NCI-H128 (cell line): ENCODE measurements around the gene MRGPRE.

Experiments
- DNase-seq: peaks from one replicate; lab custom pipeline; 2025; ENCODE audit not compliant: unreplicated experiment; lab: John Stamatoyannopoulos, UW

Gene MRGPRE

GRCh38 chr11:3197044-3197695 lies 35.0 kb downstream of the MRGPRE start:
- DNase-seq, result no peak

GRCh38 chr11:3196161-3197043 lies 35.8 kb downstream of the MRGPRE start:
- no peak for DNase-seq

DNA sequence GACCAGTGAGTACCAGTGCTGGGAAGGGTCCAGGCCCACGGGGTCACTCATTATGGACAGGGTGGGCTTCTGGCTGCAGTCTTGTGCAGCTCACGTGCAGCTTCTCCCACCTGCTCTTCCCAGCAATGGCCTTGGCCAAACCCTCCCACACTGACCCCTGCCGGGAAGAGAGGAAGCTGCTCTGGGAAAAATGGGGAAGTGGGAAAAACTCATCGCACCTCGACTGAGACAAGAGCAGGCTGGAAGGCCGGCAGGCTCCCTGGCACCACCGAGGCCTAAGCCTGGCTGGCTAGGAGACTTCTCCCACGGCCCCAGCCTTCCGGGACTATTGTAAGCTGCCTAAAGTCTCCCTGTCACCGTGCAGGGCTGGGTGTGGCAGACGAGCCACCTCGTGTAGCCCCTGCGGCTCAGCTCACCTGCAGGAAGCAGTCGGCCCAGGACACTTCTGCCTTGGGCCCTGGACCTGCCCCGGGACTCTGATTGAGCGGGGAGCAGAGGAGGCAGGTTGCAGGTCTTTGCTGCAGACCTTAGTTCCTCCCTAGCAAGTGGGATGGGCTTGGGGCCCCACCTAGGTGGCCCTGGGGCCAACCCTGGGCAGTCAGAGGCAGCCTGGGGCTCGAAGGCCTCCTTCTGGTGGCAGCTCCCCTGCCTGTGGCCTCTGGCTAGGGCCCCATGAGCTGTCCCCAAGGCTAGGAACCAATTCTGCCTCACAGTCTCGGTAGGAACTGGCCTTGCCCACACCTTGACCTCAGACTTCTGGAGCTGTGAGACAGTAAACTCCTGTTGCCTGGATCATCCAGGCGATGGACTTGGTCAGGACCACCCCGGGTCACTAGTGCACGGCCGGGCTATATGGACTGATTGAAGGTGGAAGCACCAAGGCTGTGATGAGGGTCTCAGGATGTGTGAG lies 36.7 kb downstream of the MRGPRE start:
- no peak for DNase-seq

DNA sequence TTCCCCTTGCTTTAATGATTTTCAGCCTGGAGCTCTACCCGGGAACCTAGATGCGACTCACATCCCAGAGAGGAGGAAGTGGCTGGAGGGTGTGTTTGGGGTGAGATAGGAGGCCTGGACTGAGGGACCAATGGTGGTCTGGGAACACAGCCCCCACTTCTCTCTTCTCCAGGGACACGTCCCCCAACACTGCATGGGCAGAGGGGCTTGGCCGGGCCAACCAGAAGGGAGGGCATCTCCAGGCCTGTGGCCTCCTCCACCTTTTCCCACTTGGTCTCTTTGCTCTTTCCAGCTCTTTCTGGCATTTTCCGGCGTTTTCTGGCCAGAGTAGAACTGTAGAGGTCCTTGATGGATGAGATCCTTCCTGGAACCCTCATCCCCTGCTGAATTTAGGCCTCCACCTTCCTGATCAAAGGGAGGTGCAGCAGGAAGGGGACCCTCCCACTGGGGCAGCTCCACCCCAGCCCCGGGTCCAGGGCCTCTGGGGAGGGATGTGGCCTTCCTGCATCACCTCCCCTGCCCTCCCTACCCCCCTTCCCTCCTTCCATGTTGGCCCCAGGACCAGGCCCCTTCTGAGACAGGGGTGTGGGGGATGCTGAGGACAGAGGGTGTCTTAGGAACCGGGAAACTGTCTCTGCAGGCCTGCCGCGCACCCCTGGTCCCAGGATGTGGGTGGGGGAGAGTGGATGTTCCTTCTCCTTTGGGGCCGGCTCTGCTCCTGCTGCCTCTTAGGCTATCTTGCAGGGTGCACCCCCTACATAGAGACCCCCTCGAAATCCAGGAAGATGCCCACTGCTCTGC lies 38.0 kb downstream of the MRGPRE start:
- DNase-seq, result no peak

- DNase-seq, result no peak
Observed at GRCh38 chr11:3193373-3194015, 38.7 kb downstream of the MRGPRE start.

- no peak for DNase-seq
Observed at GRCh38 chr11:3192511-3193372, 39.5 kb downstream of the MRGPRE start.

GRCh38 chr11:3191586-3192324 lies 40.5 kb downstream of the MRGPRE start:
- no peak for DNase-seq

DNA sequence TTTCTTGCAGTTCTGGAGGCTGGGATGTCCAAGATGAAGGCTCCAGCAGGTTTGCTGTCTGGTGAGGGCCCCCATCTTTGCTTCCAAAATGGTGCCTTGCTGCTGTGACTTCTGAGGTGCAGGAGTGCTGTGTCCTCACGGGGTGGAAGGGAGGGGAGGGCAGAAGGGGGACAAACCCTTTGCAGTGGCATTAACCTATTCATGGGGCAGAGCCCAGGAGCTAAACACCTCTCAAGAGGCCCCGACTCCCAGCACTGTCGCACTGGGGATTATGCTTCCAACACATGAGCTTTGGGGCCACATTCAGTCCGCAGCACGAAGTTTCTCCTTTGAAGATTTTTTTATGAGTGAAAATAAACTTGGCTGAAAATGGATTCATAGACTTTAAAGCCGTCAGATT lies 41.6 kb downstream of the MRGPRE start:
- no peak for DNase-seq

DNA sequence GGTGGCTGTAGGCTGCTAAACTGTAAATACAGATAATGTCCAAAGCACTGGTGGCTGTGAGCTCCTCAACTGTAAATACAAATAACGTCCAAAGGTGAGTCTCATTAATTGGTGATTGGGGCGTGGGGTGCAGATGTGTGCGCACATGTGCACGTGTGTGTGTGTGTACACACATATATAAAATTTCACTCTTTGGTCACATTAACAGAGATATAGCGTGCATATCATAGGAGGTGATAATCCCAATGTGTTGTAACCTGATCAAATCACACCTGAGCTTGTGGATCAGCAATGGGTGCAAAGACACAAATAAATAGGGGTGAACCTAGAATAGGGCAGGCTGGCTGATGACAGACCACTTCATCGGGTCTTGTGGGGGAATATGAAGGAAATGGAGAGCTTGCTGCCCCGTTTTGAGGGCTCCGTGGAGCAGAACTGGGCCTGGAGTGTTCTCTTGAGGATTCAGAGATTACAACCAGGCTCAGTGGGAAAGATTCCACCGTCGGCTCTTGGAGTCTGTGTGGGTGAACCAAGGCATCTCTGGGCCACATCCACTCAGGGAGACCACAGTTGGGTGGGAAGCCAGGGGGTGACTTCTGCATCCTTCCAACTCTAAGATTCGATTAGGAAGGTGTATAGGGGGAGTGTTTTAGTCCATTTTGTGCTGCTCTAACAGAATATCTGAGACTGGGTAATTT lies 42.2 kb downstream of the MRGPRE start:
- DNase-seq, result no peak

GRCh38 chr11:3189196-3189843 lies 42.9 kb downstream of the MRGPRE start:
- DNase-seq, result no peak

DNA sequence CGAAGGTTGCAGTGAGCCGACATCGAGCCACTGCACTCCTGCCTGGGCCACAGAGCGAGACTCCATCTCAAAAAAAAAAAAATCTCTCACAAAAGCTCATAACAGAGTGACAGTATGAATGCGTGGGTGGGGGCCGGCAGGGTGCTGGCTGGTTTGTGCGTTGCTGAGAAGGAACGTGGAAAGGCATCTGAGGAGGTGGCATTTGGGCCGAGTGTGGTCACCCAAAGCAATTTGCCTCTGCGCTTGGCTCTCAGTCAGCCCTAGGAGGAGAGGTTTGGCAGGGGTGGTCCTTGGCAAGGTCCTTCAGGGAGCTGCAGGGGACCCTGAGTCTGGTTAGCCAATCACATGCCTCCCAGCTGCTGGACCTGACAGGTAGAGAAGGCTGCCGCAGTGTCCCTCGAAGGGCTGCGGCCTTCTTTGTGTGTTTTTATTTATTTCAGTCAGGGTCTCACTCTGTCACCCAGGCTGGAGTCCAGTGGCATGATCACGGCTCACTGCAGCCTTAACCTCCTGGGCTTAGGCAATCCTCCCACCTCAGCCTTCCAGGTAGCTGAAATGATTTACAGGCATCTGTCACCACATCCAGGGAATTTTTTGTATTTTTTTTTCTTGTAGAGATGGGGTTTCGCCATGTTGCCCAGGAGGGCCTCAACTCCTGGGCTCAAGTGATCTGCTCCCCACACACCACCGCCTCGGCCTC lies 43.6 kb downstream of the MRGPRE start:
- DNase-seq, result no peak

GRCh38 chr11:3186166-3186953 lies 45.9 kb downstream of the MRGPRE start:
- DNase-seq, result no peak

DNA sequence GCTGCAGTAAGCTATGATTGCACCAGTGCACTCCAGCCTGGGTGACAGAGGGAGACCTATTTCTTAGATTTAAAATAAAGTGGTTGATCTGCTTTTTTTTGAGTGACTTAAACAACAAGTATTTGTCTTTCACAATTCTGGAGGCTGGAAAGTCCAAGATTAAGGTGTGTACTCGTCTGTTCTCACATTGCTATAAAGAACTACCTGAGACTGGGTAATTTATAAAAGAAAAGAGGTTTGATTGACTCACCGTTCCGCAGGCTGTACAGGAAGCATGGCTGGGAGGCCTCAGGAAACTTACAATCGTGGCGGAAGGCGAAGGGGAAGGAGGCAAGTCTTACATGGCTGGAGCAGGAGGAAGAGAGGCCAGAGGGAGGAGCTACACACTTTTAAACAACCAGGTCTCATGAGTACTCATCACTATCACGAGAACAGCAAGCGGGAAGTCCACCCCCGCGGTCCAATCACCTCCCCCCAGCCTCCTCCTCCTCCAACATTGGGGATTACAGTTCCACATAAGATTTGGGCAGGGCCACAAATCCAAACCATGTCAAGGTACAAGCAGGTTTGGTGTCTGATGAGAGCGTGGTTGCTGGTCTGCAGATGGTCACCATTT lies 47.4 kb downstream of the MRGPRE start:
- no peak for DNase-seq

GRCh38 chr11:3183523-3183922 lies 48.7 kb downstream of the MRGPRE start:
- DNase-seq, result no peak

- no peak for DNase-seq
Observed at GRCh38 chr11:3182462-3182852, 49.8 kb downstream of the MRGPRE start.
